HG03066 (cell line): Measurements from ENCODE around the gene PCDH19.

Experiments used
- ATAC-seq: cut with Tn5 transposase; IDR thresholded peaks from one replicate; pipeline ENCODE4 v1.9.1; 2021; ENCODE audit warnings: low read depth; ENCODE audit not compliant: unreplicated experiment

PCDH19 gene

DNA sequence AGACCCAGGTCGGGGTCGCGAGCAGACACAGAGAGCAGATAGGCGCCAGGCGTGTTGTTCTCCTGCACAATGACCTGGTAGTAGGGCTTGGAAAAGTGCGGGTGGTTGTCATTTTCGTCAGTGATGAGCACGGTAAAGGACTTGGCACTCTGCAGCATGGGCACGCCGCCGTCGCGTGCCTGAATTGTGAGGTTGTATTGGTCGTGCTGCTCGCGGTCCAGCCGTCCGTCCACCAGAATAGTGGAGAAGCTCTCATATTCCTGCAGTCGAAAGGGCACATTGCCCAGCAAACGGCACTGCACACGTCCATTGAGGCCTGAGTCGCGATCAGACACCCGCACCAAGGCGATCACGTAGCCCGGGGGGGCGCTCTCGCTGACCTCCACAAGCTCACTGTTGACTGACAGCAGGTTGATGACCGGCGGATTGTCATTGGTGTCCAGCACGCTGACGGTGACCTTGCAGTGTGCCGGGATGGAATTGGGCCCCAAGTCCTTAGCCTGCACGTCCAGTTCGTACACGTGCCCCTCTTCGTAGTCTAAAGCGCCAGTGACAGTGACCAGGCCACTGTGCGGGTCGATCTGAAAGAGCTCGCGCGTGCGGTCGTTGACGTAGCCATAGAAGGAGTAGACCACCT lies 2.8 kb downstream of the PCDH19 start:
- ATAC-seq: no peak

- ATAC-seq: no peak
These were observed 4.6 kb downstream of the PCDH19 start for GRCh38 chrX:100405424-100405823.

DNA sequence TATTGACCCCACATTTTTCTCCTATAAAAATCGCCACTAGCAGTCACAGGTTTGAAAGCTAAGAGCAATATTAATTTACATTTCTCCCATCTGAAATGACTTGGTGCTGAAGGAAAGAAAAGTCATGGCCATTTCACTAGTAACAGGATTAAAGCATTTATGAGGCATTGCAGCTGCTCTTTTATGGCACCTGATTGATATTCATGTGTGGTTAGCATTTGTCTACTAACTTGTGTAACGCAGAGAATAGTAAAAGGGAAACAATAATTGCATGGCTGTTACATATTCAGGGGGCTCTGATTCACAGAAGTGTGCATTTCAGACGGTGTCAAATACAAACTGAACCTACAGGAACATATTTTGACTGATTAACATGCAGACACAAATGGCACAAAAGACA lies 5.2 kb downstream of the PCDH19 start:
- no peak for ATAC-seq

- no peak for ATAC-seq
These were observed 14.3 kb downstream of the PCDH19 start for GRCh38 chrX:100395781-100396180.

DNA sequence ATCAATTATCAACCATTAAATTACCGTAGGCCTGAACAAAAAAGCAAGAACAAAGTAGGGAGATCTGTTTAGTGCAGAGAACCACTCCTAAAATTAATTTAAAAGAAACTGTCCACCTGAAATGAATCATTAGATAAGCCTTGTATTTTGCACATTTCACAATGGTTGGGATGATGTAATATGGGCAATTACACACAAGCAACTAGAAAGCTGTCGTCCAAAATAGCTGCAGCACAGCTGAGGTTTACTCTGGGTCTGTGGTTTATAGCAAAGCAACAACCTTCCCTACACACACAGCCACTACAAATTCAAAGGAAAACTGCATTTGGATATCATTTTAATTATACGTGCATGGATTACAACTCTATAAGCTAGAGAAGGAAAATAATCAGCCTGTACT lies 28.5 kb downstream of the PCDH19 start:
- no peak for ATAC-seq

DNA sequence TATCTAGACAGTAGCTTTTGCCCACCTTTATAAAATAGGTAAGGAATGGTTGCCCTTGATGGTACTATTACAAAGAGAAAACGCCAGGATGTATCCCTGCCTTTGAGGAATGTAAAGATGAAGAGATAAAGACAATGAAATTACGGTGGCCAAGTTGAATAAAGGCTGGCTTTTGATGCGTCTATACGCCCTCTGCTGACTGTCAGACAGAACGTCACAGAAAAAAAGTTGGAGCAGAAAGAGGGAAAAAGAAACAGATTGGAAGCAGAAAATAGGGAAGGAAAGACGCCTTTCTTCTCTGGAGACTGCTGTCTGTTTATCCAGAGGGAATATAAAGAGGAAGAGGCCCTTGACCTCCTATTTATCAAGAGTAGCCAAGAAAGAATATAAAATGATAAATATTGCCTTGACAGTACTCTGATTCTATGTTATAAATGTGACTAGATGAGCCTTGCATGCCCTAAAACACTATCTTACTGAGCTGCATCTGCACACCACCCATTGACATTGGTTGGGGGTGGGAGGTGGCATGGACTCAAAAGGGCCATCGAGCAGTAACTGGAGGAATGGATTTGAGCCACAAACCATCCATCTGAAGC lies 30.6 kb downstream of the PCDH19 start:
- no peak for ATAC-seq

DNA sequence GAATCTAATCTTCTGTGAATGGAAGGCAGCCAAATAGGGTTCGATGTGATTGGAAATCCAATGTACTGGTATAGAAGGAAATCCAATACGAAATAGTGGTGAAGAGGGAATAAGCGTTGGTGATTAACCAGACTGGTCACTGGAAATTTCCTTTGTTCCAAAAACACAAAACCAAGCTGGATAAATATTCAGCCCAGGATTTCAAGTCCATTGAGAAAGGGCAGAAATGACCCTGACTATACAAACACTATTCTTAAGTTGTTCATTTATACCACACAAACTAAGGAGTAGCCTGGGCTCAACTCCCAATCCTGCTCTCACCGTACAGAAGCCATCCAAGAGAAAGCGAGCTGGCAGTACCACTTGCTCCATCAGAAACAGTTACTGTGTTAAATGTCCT lies 32.2 kb downstream of the PCDH19 start:
- ATAC-seq: no peak

- no peak for ATAC-seq
These were observed 33.5 kb downstream of the PCDH19 start for GRCh38 chrX:100376576-100376975.

DNA sequence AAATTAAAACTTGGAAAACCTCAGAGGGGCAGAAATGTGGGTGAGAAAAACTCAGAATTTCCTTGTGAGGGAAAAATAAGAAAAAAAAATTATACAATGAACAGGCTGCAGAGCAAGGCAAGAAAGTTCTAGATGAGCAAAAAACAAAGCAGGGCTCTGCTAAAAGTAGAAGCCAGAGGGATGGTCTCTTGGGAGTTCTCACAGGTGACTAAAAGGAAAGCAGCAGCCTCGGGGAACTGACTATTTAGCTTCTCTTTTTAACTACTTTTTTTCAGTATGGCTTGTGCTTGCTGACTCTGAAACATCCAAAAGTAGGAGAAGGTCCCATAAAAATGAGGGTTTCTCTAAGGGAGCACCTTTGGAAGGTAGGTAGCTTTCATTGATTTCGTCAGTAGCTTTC lies 36.4 kb downstream of the PCDH19 start:
- no peak for ATAC-seq

- no peak for ATAC-seq
These were observed 41.9 kb downstream of the PCDH19 start for GRCh38 chrX:100368167-100368566.

GRCh38 chrX:100363896-100364295 lies 46.2 kb downstream of the PCDH19 start:
- no peak for ATAC-seq

GRCh38 chrX:100358766-100359165 lies 51.3 kb downstream of the PCDH19 start:
- no peak for ATAC-seq

- ATAC-seq: no peak
These were observed 53.6 kb downstream of the PCDH19 start for GRCh38 chrX:100356351-100356896.

DNA sequence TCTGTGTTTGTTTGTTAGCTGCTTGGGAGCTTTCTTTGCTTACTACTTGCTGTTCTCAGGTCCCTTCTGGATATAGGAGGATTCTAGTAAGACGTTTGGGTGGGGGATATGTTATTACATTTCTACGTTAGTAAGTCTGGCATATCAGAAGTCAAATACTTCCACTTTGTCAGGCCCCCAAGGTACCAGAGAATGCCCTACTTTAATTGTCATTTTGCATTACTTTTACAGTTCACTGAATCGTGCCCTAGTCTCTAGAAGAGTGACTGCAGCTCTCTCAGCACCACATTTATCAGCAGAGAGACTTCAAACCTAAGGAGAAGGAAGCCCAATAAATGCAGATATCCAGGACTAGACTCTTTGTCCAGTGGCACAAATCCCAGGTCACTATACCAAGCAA lies 54.4 kb downstream of the PCDH19 start:
- ATAC-seq: no peak

DNA sequence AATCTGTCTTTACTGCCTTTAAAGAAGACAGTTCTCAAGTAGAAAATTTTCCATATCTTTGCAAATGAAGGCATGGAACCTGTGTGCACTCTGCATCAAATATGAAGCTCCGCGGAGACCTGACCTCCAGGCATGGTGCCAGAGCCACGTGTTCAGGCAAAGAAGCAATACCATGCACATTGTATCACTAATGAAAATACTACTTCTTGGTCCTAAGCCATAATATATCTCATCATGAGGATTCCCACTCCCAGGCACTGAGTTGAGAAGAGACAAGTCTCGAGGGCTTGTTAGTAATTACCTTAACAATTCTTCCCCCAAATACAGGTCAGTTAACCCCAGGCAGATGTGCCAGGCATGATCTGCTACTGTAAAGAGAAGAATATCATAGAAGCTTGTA lies 56.7 kb downstream of the PCDH19 start:
- no peak for ATAC-seq

DNA sequence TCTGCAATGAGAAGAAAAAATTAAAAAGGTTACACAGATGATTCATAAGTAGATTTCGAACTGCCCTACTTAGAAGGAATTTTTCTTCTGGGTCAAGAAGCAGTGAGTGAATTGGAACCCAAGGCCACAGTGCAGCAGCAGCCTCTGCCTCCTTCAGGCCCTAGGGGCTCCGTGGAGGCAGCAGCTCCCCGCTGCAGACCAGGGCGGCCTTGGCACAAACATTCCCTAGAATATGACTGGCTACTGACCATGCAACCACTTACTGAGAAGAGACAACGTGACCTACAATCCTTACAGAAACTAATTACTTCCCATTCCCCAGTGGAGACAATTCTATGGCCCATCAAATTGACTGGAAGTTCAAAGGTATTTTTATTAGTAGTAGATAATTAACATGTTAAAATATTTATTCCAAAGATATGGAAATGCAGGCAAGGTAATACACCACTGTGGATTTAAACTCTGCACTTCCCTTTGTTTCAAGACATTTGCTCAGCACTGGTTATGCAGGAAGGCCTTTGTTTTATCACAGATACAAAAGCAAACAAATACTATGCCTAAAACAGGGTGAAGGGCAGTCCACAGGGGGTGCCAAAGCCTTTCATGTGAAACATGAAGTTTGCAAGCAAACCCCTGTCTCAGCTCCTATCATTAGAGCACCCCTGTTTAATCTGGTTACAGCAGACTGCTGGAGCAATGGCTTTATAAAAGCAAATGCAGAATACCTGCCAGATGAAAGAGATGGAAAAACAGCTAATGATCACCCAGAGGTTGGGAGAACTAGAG lies 59.2 kb downstream of the PCDH19 start:
- no peak for ATAC-seq

- no peak for ATAC-seq
These were observed 60.7 kb downstream of the PCDH19 start for GRCh38 chrX:100349391-100349790.

GRCh38 chrX:100341142-100341510 lies 68.9 kb downstream of the PCDH19 start:
- ATAC-seq: no peak

DNA sequence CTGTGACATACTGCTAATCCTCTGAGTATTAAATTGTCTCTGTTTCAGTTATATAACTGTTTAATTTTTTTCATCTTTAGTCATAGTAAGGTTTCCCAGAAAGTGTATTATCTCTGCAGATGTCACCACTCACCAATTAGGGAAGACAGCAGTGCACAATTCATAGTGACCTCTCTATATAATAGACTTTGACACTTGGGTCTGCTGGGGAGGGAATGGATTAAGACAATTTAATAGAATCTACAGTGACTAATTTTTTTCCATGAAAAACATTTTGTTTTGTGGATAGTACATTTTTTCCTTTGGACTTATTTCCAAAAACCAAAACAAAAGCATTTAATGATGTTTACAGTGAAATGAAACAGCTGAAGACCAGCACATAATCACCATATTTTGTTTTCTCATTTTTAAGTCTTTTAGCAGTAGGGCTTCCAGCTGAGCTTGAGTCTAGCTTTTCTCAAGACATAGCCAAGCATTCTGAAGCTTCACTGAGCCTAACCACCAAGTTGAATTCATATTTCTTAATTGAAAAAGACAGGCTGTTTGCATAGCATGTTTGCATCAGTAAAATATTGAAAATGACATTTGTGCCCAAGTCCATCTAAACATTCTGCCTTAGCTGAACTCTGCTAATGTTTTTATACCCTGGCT lies 69.5 kb downstream of the PCDH19 start:
- no peak for ATAC-seq

DNA sequence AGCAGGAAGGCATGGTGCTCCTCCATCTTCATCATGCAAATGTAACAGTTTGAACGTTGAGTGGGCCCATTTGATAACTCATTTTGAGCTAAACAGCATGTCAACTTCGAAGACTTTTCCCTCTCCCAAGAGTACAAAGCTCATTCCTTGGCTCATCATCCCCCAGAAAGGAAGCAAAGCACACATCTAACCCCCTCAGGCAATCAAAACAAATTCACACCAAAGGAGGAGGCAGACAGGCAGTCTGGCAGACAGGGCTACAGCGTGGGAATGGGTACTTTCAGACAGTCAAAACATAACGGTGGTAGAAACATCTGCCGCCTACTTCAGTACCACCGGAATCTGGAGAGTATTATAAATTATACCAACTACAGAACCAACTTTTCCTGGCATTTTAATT lies 81.7 kb downstream of the PCDH19 start:
- no peak for ATAC-seq

- ATAC-seq: no peak
These were observed 90.4 kb downstream of the PCDH19 start for GRCh38 chrX:100319716-100320115.
